ENCODE data around the gene NOP16.

NOP16 gene

DNA sequence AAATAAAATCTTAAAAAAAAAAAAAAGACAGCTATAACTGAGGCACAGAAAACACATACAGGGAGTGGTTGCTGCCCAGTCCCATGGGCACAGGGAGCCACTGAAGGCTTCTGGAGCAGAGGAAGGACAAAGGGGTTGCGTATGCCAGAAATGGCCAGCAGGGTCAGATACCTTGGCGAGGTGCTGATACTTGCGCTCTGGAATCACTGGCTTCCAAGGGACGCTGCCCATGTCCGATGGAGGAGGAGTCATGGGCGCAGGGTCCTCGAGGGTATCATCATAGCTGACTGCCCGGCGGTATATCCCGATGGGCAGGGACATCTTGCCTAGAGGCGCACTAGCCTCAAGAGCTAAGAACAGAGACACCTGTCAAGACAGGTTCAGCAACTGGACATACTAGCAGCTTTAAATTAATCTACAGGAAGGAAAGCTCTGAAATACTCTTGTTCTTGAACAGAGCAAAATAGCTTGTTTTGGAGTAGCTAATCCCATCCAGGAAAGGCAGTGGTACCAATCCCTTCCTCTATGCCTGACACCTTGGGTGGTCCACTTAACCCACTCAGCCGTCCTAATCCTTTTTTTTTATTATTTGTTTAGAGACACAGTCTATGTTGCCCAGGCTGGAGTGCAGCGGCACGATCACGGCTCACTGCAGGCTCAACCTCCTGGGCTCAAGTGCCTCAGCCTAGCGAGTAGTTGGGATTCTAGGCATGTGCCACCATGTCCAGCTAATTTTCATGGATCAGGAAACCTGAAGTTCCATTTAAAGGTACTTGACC lies 32.8 kb downstream of the NOP16 start:
- DNase-seq, result no peak

DNA sequence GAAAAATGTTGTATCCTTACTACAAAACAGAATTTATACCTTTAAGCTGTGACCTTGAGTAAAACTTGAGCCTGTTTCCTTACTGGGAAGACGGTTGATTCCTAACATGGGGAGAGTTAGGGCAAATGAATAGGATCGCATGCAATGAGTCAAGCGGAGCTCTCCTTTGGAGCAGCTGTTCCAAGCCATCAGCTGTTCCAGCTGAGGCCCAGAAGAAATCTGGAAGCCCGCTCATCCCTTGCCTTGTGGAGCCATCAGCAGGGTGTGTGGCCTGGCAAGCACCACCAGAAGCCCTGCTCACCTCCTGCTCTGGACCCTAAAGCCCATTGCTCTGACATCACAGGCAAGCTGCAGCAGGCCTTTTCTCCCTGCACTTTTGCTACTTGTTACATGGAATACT lies 34.9 kb downstream of the NOP16 start:
- DNase-seq, result no peak

DNA sequence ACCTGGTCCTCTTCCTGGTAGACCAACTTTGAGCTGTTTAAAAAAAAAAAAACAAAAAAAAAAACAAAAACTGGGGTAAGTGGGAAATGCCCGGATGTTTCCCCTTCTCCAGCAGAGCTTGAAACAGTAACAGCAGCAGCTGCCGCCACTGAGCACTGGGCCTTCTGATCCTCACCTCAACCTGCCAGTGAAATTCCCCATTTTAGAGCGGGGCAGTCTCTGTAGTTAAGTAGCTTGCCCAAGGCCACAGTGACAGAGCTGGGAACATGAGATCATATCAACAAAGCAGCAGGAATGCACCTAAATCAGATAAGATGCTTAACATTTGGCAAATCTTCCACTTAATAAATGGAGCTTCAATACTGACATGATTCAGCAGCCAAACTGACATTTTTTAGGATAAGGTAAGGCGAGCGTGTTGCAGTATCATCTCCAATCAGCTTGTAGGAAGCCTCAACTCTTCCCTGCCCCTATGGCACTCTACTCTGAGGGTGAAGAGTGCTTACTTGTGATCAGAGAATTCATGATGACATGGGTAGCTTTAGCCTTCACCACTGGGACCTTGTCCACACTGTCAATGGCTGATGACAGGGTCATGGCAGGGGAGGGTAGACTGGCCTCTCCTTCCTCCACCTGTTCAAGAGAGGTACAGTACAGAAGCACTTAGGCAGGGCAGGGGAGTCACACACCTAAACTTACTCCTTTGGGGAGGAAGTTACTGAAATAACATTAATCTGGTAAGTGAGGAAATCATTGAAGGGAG lies 36.1 kb downstream of the NOP16 start:
- DNase-seq, result no peak

DNA sequence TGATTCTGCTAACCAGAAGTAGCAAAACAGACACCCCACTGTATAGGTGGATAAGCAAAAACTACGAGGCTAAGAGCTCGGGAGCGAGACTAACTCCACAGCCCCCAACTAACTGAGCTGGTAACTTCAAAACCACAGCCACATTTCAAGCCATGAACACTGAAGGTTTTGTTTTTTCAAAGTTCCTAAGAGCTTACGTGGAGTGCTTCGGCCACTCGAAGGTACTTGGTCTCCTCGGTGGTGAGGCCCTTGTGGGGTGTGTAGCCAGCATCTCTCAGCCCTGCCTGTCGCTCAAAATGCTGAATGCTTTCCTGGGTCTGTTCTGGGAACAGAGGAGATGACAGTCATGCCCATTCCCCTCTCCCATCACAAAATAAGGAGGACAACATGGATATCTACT lies 38.0 kb downstream of the NOP16 start:
- DNase-seq, result no peak

DNA sequence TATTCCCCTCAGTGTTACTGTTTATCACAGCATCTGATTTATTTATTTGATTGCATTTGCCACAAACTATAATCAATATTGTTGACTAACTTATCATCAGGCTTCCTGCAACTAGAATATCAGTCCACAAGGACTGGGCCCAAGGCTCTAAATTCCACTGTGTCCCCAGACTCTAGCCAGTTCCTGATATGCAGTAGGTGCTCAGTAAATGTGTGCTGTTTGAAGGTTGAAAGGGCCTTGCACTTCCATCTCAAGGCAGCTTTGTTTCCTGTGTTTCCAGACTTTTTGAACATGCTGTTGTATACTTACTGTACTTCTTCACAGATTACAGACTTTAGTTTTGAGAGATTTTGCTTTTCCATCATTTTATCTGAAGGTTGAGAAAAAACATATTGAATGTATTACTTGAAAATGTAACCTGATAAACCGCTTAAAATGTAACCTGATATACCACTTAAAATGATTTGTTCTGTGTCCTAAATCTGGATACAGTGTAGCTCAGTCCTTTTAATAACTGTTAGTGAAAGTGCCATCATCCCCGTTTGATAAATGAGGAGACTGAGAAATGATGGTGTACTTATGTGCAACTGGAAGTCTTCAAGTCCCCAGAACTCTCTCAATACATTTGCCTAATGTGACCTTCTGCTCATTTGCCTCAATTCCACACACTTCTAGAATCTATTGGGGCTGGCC lies 45.5 kb downstream of the NOP16 start:
- DNase-seq, result no peak

DNA sequence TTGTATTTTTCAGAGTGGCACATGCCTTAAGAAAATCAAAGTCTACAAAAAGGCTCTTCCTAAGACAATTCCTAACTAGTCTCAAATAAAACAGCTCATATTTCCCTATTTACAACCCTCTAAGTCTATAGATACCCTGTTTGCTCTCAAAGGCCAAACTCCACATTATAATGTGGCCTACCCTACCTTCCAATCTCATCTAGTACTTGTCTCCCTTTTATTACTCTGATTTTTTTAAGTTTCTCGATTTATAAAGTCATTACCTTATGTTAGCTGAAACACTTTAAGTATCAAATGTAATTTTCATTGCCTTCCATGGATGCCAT lies 46.3 kb downstream of the NOP16 start:
- no peak for DNase-seq

DNA sequence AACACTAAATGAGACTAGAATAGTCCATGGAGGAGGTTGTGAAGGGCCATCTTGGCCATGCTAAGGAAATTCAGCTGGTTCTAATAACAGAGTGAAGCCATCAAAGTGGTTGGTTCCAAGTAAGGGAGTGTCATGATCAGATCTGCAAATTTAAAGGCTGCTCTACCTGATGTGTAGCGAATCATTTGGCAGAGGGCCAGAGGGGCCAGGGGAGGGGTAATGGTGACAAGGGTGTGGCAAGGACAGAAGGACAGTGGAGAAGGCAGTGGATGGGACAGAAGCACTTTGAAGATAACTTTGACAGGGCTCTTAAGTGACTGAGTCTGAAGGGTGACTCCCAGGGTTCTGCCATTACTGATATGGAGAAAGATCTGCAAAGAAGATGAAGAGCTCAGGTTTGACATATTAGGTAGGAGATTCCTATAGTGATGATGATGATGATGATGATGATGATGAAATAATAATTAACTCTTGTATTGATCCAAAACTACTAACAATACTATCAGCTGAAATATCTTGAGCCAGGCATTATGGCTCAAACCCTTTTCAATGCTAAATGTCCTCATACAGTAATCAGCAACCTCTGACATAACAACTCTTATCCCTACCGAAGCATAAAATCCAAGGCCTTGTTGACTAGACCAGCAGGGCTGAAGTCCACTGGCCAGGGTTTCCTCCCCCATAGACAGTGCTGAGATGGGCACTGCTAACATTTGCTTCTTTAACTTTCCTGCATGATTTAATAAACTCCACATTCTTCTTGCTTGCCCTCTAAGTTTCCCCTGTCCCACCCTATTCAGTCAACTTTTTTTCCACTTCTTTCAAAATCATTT lies 46.9 kb downstream of the NOP16 start:
- no peak for DNase-seq

DNA sequence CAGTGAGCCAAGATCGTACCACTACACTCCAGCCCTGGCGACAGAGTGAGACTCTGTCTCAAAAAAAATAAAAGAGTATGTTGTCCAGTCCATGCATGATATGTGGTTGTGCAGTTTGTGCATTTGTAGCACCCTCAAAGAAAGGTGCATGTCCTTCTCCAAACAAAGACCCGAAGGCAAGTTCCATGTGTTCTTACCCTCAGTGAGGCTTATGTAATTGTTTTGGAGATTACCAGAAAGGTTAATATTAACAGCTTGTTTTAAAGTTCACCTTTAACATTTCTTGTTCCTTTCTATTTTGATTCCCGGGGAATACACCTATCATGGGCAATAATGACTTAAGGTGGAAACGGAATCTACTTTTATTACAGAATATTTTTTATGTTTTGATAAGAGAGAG lies 49.1 kb downstream of the NOP16 start:
- DNase-seq, result no peak

DNA sequence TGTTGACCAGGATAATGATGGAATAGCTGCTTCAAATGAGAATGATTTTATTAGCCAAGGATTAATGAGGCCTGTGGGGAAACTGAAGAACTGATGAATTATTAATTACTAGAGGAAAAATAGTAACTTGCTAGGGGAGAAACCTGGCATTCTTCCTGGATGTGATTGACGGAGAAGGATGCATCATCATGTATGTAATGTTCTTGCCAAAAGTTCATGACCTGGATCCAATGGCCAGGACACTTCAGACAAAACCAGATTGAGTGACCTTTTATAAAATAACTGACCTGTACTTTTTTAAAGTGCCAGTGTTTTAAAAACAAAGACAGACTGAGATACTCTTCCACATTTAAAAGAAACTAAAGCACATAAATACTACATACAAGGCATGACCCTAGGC lies 50.5 kb downstream of the NOP16 start:
- DNase-seq, result no peak

DNA sequence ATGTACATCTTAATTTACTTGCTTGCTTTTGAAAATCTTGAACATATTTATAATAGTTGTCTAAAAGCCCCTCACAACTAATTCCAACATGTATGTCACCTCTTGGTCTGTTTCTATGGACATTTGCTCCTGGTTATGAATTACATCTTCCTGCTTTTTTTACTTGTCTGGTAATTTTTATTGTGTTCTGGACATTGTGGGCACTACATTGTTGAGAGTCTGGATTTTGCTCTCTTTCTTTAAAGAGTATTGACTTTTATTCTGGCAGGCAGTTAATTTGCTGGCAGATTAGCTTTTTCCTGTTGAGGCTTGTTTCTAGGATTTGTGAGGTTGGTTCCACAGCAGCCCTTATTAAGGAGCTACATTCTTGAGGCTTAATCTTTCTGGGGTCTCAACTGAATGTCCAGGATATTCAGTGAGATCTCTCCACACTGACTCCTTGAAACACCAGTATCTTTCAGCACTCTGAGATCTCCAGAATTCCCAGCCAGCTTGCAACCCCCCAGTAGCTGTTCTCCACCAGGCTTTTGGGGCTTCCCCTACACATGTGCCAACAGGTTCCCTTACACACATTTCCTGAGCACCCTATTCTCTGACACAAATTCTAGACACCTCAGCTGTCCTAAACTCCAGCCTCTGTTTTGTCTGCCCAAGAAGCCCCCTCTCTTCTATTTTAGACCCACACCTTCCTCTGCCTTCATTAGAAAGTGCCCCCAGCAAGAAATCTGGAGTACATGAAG lies 54.2 kb downstream of the NOP16 start:
- no peak for DNase-seq
